GM12878 (cell line): ENCODE results near the gene ZNF496.

ENCODE experiments used
- EZH2 ChIP-seq: IDR thresholded peaks from 2 replicates; pipeline ENCODE4 v1.6.1; 2012; ENCODE audit warnings: low read depth, mild to moderate bottlenecking, control low read depth, inconsistent platforms, low read length, borderline replicate concordance; ENCODE audit not compliant: control insufficient read depth
- FOXK2 ChIP-seq: fragments of 450-650 bp; IDR thresholded peaks from 2 replicates; pipeline ENCODE4 v1.6.1; 2017; ENCODE audit warnings: mild to moderate bottlenecking, moderate library complexity
- MYC ChIP-seq: IDR thresholded peaks from 2 replicates; pipeline ENCODE4 v1.6.1; 2011; ENCODE audit warnings: mild to moderate bottlenecking, low read length, moderate library complexity, inconsistent platforms; ENCODE audit not compliant: insufficient read depth, insufficient replicate concordance, insufficient read length, severe bottlenecking
- POLR2A ChIP-seq: IDR thresholded peaks from 2 replicates; pipeline ENCODE4 v1.6.1; 2011; ENCODE audit warnings: low read depth, mild to moderate bottlenecking, low read length
- TF ChIP-seq, protein P1 (sequence below), 3 experiments: IDR thresholded peaks in 2 of 3; conservative IDR thresholded peaks in 1 of 3; 2 replicates each; pipeline ENCODE4 v1.5.1; 2011; ENCODE audit warnings: low read depth in 3 of 3, low read length in 3 of 3, mild to moderate bottlenecking in 3 of 3, control low read depth in 2 of 3, moderate library complexity in 2 of 3, inconsistent platforms in 1 of 3, mixed read lengths in 1 of 3; ENCODE audit not compliant: control insufficient read depth in 2 of 3, insufficient read depth in 1 of 3; ENCODE audit errors: extremely low read depth in 1 of 3

DNA sequence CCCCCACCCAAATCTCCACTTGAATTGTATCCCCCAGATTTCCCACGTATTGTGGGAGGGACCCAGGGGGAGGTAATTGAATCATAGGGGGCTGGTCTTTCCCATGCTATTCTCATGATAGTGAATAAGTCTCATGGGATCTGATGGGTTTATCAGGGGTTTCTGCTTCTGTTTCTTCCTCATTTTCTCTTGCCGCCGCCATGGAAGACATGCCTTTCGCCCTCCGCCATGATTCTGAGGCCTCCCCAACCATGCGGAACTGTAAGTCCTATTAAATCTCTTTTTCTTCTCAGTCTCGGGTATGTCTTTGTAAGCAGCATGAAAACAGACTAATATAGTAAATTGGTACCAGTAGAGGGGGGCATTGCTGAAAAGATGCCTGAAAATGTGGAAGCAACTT, 33.4 kb upstream of the ZNF496 start:
- TF ChIP-seq POLR2A (no peak), EZH2 (no peak), FOXK2 (no peak), MYC (no peak)
- TF ChIP-seq, protein P1, sequence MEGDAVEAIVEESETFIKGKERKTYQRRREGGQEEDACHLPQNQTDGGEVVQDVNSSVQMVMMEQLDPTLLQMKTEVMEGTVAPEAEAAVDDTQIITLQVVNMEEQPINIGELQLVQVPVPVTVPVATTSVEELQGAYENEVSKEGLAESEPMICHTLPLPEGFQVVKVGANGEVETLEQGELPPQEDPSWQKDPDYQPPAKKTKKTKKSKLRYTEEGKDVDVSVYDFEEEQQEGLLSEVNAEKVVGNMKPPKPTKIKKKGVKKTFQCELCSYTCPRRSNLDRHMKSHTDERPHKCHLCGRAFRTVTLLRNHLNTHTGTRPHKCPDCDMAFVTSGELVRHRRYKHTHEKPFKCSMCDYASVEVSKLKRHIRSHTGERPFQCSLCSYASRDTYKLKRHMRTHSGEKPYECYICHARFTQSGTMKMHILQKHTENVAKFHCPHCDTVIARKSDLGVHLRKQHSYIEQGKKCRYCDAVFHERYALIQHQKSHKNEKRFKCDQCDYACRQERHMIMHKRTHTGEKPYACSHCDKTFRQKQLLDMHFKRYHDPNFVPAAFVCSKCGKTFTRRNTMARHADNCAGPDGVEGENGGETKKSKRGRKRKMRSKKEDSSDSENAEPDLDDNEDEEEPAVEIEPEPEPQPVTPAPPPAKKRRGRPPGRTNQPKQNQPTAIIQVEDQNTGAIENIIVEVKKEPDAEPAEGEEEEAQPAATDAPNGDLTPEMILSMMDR (IDR thresholded peaks at IDR 0.05 in 2 of 3, conservative IDR thresholded peaks at IDR 0.05 in 1 of 3; ENCODE audit: control insufficient read depth in 2 of 3, extremely low read depth in 1 of 3, insufficient read depth in 1 of 3, low read depth in 3 of 3, low read length in 3 of 3): no peak
